ENCODE measurements around the gene FAM83E.
"Not testable (repeated sequence)": the region's sequence is repeated elsewhere in the genome, so short reads cannot be mapped to it uniquely, and the experiment has no call there.

The FAM83E gene

GRCh38 chr19:48635966-48636858, 21.3 kb upstream of the FAM83E start:
- DNase-seq (ENCODE audit: low spot score): no peak
- peak overlapping the region; percentile 88 to 95 for H3K27ac ChIP-seq
- TF ChIP-seq CTCF (IDR thresholded peaks at IDR 0.05): no peak
- H3K4me3 ChIP-seq: peak overlapping the region; percentile 80

GRCh38 chr19:48635263-48635965, 20.5 kb upstream of the FAM83E start:
- peak; percentile 81 for DNase-seq (ENCODE audit: low spot score)
- peak overlapping the region; percentile 88 to 95 for H3K27ac ChIP-seq

GRCh38 chr19:48634424-48635262, 19.8 kb upstream of the FAM83E start:
- no peak for TF ChIP-seq CTCF (IDR thresholded peaks at IDR 0.05)
- Histone ChIP-seq H3K4me3 (peak overlapping the region; percentile 80), H3K27ac (peak overlapping the region; percentile 88 to 95)
- DNase-seq (ENCODE audit: low spot score): peak; percentile 97

More at GRCh38 chr19:48635263-48635965, 20.5 kb upstream of the FAM83E start:
- no peak for TF ChIP-seq CTCF (IDR thresholded peaks at IDR 0.05)
- peak overlapping the region; percentile 80 for H3K4me3 ChIP-seq

- H3K27ac ChIP-seq: peak overlapping the region; percentile 88 to 95
- peak overlapping the region; percentile 80 for H3K4me3 ChIP-seq
- TF ChIP-seq CTCF (IDR thresholded peaks at IDR 0.05): no peak
- no peak for DNase-seq (ENCODE audit: low spot score)
These were observed 19.1 kb upstream of the FAM83E start for GRCh38 chr19:48634036-48634342.

GRCh38 chr19:48633148-48634035, 18.5 kb upstream of the FAM83E start:
- peak overlapping the region; percentile 88 to 95 for H3K27ac ChIP-seq
- TF ChIP-seq CTCF (IDR thresholded peaks at IDR 0.05): no peak
- H3K4me3 ChIP-seq: peak overlapping the region; percentile 80
- no peak for DNase-seq (ENCODE audit: low spot score)

- peak overlapping the region; percentile 88 to 95 for H3K27ac ChIP-seq
- H3K4me3 ChIP-seq: no peak overlapping the region
- no peak for TF ChIP-seq CTCF (IDR thresholded peaks at IDR 0.05)
- no peak for DNase-seq (ENCODE audit: low spot score)
These were observed 17.8 kb upstream of the FAM83E start for GRCh38 chr19:48632692-48633147.

GRCh38 chr19:48632286-48632685, 17.4 kb upstream of the FAM83E start:
- H3K27ac ChIP-seq: peak overlapping the region in 1 of 2 donors; percentile 88
- DNase-seq (ENCODE audit: low spot score): not testable (repeated sequence)

More at GRCh38 chr19:48632286-48632685, 17.4 kb upstream of the FAM83E start:
- not testable (repeated sequence) for H3K4me3 ChIP-seq

Measured in coronary artery (tissue), 2 donors.